HepG2 (cell line): ENCODE measurements around the gene DNTTIP2. TPM values are rescaled to one million over a fixed set of nuclear protein-coding genes. Genes with fewer than 3 reads are reported as not detected.
A peak's percentile ranks its signal among the peaks of the same experiment; 100 is the strongest.

ENCODE experiments used
- ATAC-seq: fragments of 200-7000 bp; cut with Tn5 transposase; 3 replicates; pipeline ENCODE4 v1.9.1; 2020; ENCODE audit warnings: mild to moderate bottlenecking, moderate library complexity
- BruUV-seq: library from RNA; stranded (reverse); fragments of 400-500 nt; replicated peaks from 2 replicates; lab custom pipeline; 2021; lab: Mats Ljungman, UMichigan
- CTCF ChIA-PET: fragments of 300-600 bp; formaldehyde crosslinking; extraction: SDS; loops from one replicate; lab custom pipeline; 2021; ENCODE audit warnings: low total read pairs, inconsistent platforms, low intra/inter-chr PET ratio; lab: Yijun Ruan, JAX
- POLR2A ChIA-PET: fragments of 350-600 bp; sonication (Branson Sonifier 250); formaldehyde crosslinking; loops from one replicate; lab custom pipeline; 2020; ENCODE audit warnings: antibody characterized with exemption, inconsistent platforms; lab: Yijun Ruan, JAX
- DNase-seq: peaks from one replicate; pipeline ENCODE4 v3.0.0-alpha.2; 2015; ENCODE audit warnings: low spot score
- FAIRE-seq: peaks from 3 replicates; lab custom pipeline; 2011; peaks lifted over from hg19 to GRCh38; lab: Jason Lieb, UNC
- H2AFZ ChIP-seq: one replicate; pipeline ENCODE4 v1.6.1; 2011; ENCODE audit warnings: low read length, inconsistent platforms
- H3K27ac ChIP-seq: fragments of 300-600 bp; 3 replicates; pipeline ENCODE4 v1.8.0; 2011; ENCODE audit warnings: mixed run types, mild to moderate bottlenecking, mixed read lengths, low read length, inconsistent platforms; ENCODE audit not compliant: insufficient read depth; ENCODE audit errors: extremely low read length
- H3K27me3 ChIP-seq, 2 experiments: fragments of 200-600 bp in 1 of 2; 2 replicates in 1 of 2; 3 replicates in 1 of 2; pipeline versions ENCODE4 v1.6.0 to v1.8.0; 2011; ENCODE audit warnings: low read length in 2 of 2, mild to moderate bottlenecking in 2 of 2, moderate library complexity in 2 of 2, inconsistent platforms in 1 of 2; ENCODE audit not compliant: insufficient read depth in 2 of 2, control insufficient read depth in 1 of 2
- H3K36me3 ChIP-seq, 2 experiments: fragments of 200-600 bp in 1 of 2; replicated peaks in 1 of 2; 2 replicates in 1 of 2; 3 replicates in 1 of 2; pipeline versions ENCODE4 v1.5.1 to v1.8.0; 2011; ENCODE audit warnings: low read length in 2 of 2, inconsistent platforms in 1 of 2; ENCODE audit not compliant: insufficient read depth in 2 of 2, control insufficient read depth in 1 of 2
- H3K4me1 ChIP-seq: 2 replicates; pipeline ENCODE4 v1.5.1; 2012; ENCODE audit warnings: low read length, inconsistent platforms; ENCODE audit not compliant: insufficient read depth
- H3K4me2 ChIP-seq: 2 replicates; pipeline ENCODE4 v1.6.0; 2011; ENCODE audit warnings: low read depth, low read length, inconsistent platforms
- H3K4me3 ChIP-seq, 3 experiments: fragments of 200-600 bp in 1 of 3; sonication (generic), shearing (Covaris generic) in 1 of 3; replicated peaks in 1 of 3; 2 replicates each; pipeline ENCODE4 v1.5.1; 2011 to 2016; ENCODE audit warnings: low read length in 3 of 3, inconsistent platforms in 2 of 3, low read depth in 2 of 3, mild to moderate bottlenecking in 2 of 3, control low read depth in 1 of 3, mixed read lengths in 1 of 3; ENCODE audit not compliant: insufficient read depth in 1 of 3
- H3K79me2 ChIP-seq: one replicate; pipeline ENCODE4 v1.6.1; 2011; ENCODE audit warnings: low read length, inconsistent platforms; ENCODE audit not compliant: insufficient read depth
- H3K9ac ChIP-seq: 2 replicates; pipeline ENCODE4 v1.6.0; 2011; ENCODE audit warnings: mild to moderate bottlenecking, low read depth, low read length, inconsistent platforms; ENCODE audit not compliant: insufficient read depth
- H3K9me3 ChIP-seq: 2 replicates; pipeline ENCODE4 v1.5.1; 2012; ENCODE audit warnings: mild to moderate bottlenecking, low read length
- H4K20me1 ChIP-seq: 2 replicates; pipeline ENCODE4 v1.6.0; 2011; ENCODE audit warnings: inconsistent platforms, mild to moderate bottlenecking, low read length, moderate library complexity; ENCODE audit not compliant: insufficient read depth
- ATF2 ChIP-seq: sonication (generic); formaldehyde crosslinking; IDR thresholded peaks from 2 replicates; pipeline ENCODE4 v1.4.0; 2020; ENCODE audit warnings: missing genetic modification reagents
- BHLHE40 ChIP-seq: IDR thresholded peaks from 2 replicates; pipeline ENCODE4 v1.6.1; 2011; ENCODE audit warnings: low read length, improper control_type of control experiment
- FOXO4 ChIP-seq: sonication (generic); formaldehyde crosslinking; conservative IDR thresholded peaks from 2 replicates; pipeline ENCODE4 v1.8.1; 2023; ENCODE audit warnings: missing genetic modification reagents
- GATA4 ChIP-seq: sonication (generic); IDR thresholded peaks from 2 replicates; pipeline ENCODE4 v1.6.1; 2016; ENCODE audit warnings: antibody characterized with exemption, low read depth, borderline replicate concordance
- PHF20 ChIP-seq: sonication (generic); formaldehyde crosslinking; IDR thresholded peaks from 2 replicates; pipeline ENCODE4 v1.5.0; 2020; ENCODE audit warnings: mild to moderate bottlenecking, missing genetic modification reagents
- XRCC5 ChIP-seq: fragments of 200-400 bp; formaldehyde crosslinking; optimal IDR thresholded peaks from 2 replicates; pipeline ENCODE3; 2017; ENCODE audit warnings: mild to moderate bottlenecking, low read length
- ZNF256 ChIP-seq: sonication (generic); formaldehyde crosslinking; conservative IDR thresholded peaks from 2 replicates; pipeline ENCODE4 v1.4.0; 2020; ENCODE audit warnings: missing genetic modification reagents
- WGBS: methylation state at CpG from one replicate; pipeline ENCODE4 v1.1.6; 2017; ENCODE audit warnings: low lambda C conversion rate; 5-methylcytosine and 5-hydroxymethylcytosine counted together
- in situ Hi-C: cut with HindIII; loops from 2 replicates; pipeline ENCODE4 v1.10.0; 2017; ENCODE audit warnings: low pct_unique_long_range_greater_than_20kb; ENCODE audit not compliant: extremely low pct_ligation_motif_present
- intact Hi-C: fragments of 100-400 bp; cut with micrococcal nuclease; formaldehyde crosslinking; loops from one replicate; pipeline ENCODE4 v1.10.0; 2022; ENCODE audit not compliant: unreplicated experiment
- polyA plus RNA-seq, 8 experiments: library from polyadenylated mRNA; depleted of rRNA in 3 of 8; stranded (reverse) in 7 of 8; unstranded in 1 of 8; fragments of >200 nt; fragmentation: Illumina TruSeq in 4 of 8; extraction: Trizol in 4 of 8; gene quantifications; 2 replicates each; pipeline versions ENCODE4 v1.2.1 to v1.2.3, GENCODE V29; 2011 to 2016; ENCODE audit warnings: low read depth in 4 of 8, missing spikeins in 1 of 8, mixed read lengths in 1 of 8; ENCODE audit not compliant: insufficient read depth in 1 of 8
- total RNA-seq, 5 experiments: library from RNA; depleted of rRNA; stranded (reverse); fragments of >200 nt; fragmentation: Illumina TruSeq; extraction: Trizol; gene quantifications; 2 replicates each; pipeline ENCODE4 v1.2.3, GENCODE V29; 2016; ENCODE audit warnings: low read depth in 1 of 5
- TF ChIP-seq, protein P1 (sequence below): IDR thresholded peaks from 2 replicates; pipeline ENCODE4 v1.4.0; 2020; ENCODE audit warnings: mild to moderate bottlenecking, missing genetic modification reagents
- TF ChIP-seq, protein P2 (sequence below): sonication (generic); formaldehyde crosslinking; IDR thresholded peaks from 2 replicates; pipeline ENCODE4 v1.5.1; 2020; ENCODE audit warnings: mild to moderate bottlenecking, missing genetic modification reagents, borderline replicate concordance

DNTTIP2 gene
- total and polyA plus RNA-seq, 2 of the 13 experiments (the other 11 are each of a cell fraction or from before 2014, with no cell fraction given): 11.4 to 63.3 TPM

DNA sequence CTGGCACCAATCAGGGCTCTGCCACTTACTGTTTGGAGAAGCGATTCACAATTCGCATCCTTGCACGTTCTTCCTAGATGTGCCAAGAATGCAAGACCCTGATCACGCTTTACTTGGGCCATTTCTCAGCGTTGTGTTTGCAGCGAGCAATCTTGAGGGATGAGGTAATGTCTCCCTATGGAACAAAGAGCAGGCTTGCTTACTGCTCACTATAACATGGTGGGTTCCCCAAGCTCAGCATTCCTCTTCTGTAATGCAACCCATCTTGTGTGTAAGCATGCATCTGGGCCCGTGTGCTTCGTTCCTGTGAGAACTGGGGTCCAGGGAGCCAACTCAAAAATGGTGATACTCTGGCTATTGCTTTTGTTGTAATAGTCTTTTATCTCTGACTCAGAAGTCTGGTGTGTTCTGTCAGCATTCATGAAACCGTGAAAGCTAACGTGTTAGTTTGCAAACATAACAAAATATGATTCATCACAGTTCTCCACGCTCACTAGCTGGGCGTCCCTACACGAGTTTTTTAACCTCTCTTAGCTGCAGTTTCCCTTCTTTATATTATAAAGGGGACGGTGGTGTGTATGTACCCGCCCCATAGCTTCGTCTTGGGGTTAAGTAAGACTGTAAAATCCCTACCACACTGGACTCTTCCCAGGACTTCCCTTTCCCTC lies 33.3 kb downstream of the DNTTIP2 start:
- BruUV-seq: TSS peak; percentile 71
- ATAC-seq: peak; percentile 33
- TF ChIP-seq XRCC5 (peak; percentile 9), GATA4 (no peak), FOXO4 (0 out of 2 replicates have a peak, but pooled peaks have one; percentile 28), PHF20 (CRISPR knock-in tag) (0 out of 2 replicates have a peak, but pooled peaks have one; percentile 21), BHLHE40 (no peak), ZNF256 (CRISPR knock-in tag) (no peak), ATF2 (CRISPR knock-in tag) (0 out of 2 replicates have a peak, but pooled peaks have one; percentile 71)
- TF ChIP-seq, protein P1, sequence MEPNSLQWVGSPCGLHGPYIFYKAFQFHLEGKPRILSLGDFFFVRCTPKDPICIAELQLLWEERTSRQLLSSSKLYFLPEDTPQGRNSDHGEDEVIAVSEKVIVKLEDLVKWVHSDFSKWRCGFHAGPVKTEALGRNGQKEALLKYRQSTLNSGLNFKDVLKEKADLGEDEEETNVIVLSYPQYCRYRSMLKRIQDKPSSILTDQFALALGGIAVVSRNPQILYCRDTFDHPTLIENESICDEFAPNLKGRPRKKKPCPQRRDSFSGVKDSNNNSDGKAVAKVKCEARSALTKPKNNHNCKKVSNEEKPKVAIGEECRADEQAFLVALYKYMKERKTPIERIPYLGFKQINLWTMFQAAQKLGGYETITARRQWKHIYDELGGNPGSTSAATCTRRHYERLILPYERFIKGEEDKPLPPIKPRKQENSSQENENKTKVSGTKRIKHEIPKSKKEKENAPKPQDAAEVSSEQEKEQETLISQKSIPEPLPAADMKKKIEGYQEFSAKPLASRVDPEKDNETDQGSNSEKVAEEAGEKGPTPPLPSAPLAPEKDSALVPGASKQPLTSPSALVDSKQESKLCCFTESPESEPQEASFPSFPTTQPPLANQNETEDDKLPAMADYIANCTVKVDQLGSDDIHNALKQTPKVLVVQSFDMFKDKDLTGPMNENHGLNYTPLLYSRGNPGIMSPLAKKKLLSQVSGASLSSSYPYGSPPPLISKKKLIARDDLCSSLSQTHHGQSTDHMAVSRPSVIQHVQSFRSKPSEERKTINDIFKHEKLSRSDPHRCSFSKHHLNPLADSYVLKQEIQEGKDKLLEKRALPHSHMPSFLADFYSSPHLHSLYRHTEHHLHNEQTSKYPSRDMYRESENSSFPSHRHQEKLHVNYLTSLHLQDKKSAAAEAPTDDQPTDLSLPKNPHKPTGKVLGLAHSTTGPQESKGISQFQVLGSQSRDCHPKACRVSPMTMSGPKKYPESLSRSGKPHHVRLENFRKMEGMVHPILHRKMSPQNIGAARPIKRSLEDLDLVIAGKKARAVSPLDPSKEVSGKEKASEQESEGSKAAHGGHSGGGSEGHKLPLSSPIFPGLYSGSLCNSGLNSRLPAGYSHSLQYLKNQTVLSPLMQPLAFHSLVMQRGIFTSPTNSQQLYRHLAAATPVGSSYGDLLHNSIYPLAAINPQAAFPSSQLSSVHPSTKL (CRISPR knock-in tag): peak; percentile 42
- TF ChIP-seq, protein P2, sequence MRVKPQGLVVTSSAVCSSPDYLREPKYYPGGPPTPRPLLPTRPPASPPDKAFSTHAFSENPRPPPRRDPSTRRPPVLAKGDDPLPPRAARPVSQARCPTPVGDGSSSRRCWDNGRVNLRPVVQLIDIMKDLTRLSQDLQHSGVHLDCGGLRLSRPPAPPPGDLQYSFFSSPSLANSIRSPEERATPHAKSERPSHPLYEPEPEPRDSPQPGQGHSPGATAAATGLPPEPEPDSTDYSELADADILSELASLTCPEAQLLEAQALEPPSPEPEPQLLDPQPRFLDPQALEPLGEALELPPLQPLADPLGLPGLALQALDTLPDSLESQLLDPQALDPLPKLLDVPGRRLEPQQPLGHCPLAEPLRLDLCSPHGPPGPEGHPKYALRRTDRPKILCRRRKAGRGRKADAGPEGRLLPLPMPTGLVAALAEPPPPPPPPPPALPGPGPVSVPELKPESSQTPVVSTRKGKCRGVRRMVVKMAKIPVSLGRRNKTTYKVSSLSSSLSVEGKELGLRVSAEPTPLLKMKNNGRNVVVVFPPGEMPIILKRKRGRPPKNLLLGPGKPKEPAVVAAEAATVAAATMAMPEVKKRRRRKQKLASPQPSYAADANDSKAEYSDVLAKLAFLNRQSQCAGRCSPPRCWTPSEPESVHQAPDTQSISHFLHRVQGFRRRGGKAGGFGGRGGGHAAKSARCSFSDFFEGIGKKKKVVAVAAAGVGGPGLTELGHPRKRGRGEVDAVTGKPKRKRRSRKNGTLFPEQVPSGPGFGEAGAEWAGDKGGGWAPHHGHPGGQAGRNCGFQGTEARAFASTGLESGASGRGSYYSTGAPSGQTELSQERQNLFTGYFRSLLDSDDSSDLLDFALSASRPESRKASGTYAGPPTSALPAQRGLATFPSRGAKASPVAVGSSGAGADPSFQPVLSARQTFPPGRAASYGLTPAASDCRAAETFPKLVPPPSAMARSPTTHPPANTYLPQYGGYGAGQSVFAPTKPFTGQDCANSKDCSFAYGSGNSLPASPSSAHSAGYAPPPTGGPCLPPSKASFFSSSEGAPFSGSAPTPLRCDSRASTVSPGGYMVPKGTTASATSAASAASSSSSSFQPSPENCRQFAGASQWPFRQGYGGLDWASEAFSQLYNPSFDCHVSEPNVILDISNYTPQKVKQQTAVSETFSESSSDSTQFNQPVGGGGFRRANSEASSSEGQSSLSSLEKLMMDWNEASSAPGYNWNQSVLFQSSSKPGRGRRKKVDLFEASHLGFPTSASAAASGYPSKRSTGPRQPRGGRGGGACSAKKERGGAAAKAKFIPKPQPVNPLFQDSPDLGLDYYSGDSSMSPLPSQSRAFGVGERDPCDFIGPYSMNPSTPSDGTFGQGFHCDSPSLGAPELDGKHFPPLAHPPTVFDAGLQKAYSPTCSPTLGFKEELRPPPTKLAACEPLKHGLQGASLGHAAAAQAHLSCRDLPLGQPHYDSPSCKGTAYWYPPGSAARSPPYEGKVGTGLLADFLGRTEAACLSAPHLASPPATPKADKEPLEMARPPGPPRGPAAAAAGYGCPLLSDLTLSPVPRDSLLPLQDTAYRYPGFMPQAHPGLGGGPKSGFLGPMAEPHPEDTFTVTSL (CRISPR knock-in tag): 0 out of 2 replicates have a peak, but pooled peaks have one; percentile 1

More for the DNA sequence above, 33.3 kb downstream of the DNTTIP2 start:
- peak; percentile 64 for DNase-seq
- Histone ChIP-seq H3K36me3 (no peaks in the 10 kb centered on the region), H3K9me3 (peaks cover 16% of the 10 kb centered on the region), H2AFZ (peak overlapping the region; percentile 43), H4K20me1 (no peaks in the 10 kb centered on the region), H3K27ac (peak overlapping the region; percentile 88), H3K9ac (peak overlapping the region; percentile 95), H3K4me3 (peak overlapping the region; percentile 90 to 91 (median 91)), H3K27me3 (no peaks in the 10 kb centered on the region; a peak in 1 of 5 replicates), H3K79me2 (no peaks in the 10 kb centered on the region), H3K4me1 (peaks cover 20% of the 10 kb centered on the region), H3K4me2 (peak overlapping the region; percentile 96)
- FAIRE-seq: peak; percentile 56
- ChIA-PET CTCF (interaction anchor here (3.5 kb wide), 1 partner anchor 215 kb away, joined by 21 read pairs; no protein-coding TSS in a partner anchor), POLR2A (interaction anchor here (0.6 to 3.8 kb wide), 28 partner anchors 10 to 572 kb away, joined by 3 to 55 read pairs (median 4); partner anchors contain the start of genes BCAR3, DNTTIP2, DR1 and FNBP1L)
- 3% methylated on average over 16 of the region's 16 CpGs for WGBS
- in situ Hi-C loops: no loop called here
- intact Hi-C loops: loop anchor here (2.0 to 10.0 kb wide), 5 partner anchors 31 to 541 kb away; partner anchors contain the start of gene DR1
